ENCODE results near the gene USP32.
"Not testable (repeated sequence)": the region's sequence is repeated elsewhere in the genome, so short reads cannot be mapped to it uniquely, and the experiment has no call there.

The USP32 gene

GRCh38 chr17:60229188-60229802 is 162.6 kb downstream of the USP32 start:
- DNase-seq (ENCODE audit: low read depth) = no peak
- no peak overlapping the region for H3K4me3 ChIP-seq (ENCODE audit: low read length)
- no peak for TF ChIP-seq CTCF (IDR thresholded peaks at IDR 0.05; ENCODE audit: insufficient read depth, low read depth, low read length, missing control alignments)

- DNase-seq (ENCODE audit: low read depth); H3K4me3 ChIP-seq (ENCODE audit: low read length): not testable (repeated sequence)
Measured at GRCh38 chr17:60227276-60227675, 164.7 kb downstream of the USP32 start.

- no peak for TF ChIP-seq CTCF (IDR thresholded peaks at IDR 0.05; ENCODE audit: insufficient read depth, low read depth, low read length, missing control alignments)
- DNase-seq (ENCODE audit: low read depth) = peak; percentile 29
- H3K4me3 ChIP-seq (ENCODE audit: low read length) = no peak overlapping the region
Measured at GRCh38 chr17:60224064-60224463, 167.9 kb downstream of the USP32 start.

GRCh38 chr17:60223456-60223855 is 168.5 kb downstream of the USP32 start:
- H3K4me3 ChIP-seq (ENCODE audit: low read length) = no peak overlapping the region
- DNase-seq (ENCODE audit: low read depth) = no peak
- TF ChIP-seq CTCF (IDR thresholded peaks at IDR 0.05; ENCODE audit: insufficient read depth, low read depth, low read length, missing control alignments) = no peak

GRCh38 chr17:60218774-60219173 is 173.2 kb downstream of the USP32 start:
- H3K4me3 ChIP-seq (ENCODE audit: low read length); DNase-seq (ENCODE audit: low read depth): not testable (repeated sequence)

- not testable (repeated sequence) for H3K4me3 ChIP-seq (ENCODE audit: low read length); DNase-seq (ENCODE audit: low read depth)
Measured at GRCh38 chr17:60215895-60216294, 176.0 kb downstream of the USP32 start.

- H3K4me3 ChIP-seq (ENCODE audit: low read length); DNase-seq (ENCODE audit: low read depth): not testable (repeated sequence)
Measured at GRCh38 chr17:60211282-60211681, 180.7 kb downstream of the USP32 start.

- not testable (repeated sequence) for DNase-seq (ENCODE audit: low read depth); H3K4me3 ChIP-seq (ENCODE audit: low read length)
Measured at GRCh38 chr17:60208302-60208701, 183.6 kb downstream of the USP32 start.

GRCh38 chr17:60205782-60206181 is 186.2 kb downstream of the USP32 start:
- H3K4me3 ChIP-seq (ENCODE audit: low read length) = not testable (repeated sequence)

GRCh38 chr17:60198630-60199029 is 193.3 kb downstream of the USP32 start:
- H3K4me3 ChIP-seq (ENCODE audit: low read length); DNase-seq (ENCODE audit: low read depth): not testable (repeated sequence)

More at GRCh38 chr17:60205782-60206181, 186.2 kb downstream of the USP32 start:
- DNase-seq (ENCODE audit: low read depth) = not testable (repeated sequence)

- not testable (repeated sequence) for H3K4me3 ChIP-seq (ENCODE audit: low read length); DNase-seq (ENCODE audit: low read depth)
Measured at GRCh38 chr17:60194141-60194540, 197.8 kb downstream of the USP32 start.

GRCh38 chr17:60193482-60193881 is 198.5 kb downstream of the USP32 start:
- no peak for DNase-seq (ENCODE audit: low read depth)
- TF ChIP-seq CTCF (IDR thresholded peaks at IDR 0.05; ENCODE audit: insufficient read depth, low read depth, low read length, missing control alignments) = no peak
- no peak overlapping the region for H3K4me3 ChIP-seq (ENCODE audit: low read length)

- not testable (repeated sequence) for DNase-seq (ENCODE audit: low read depth); H3K4me3 ChIP-seq (ENCODE audit: low read length)
Measured at GRCh38 chr17:60193032-60193431, 198.9 kb downstream of the USP32 start.

- H3K4me3 ChIP-seq (ENCODE audit: low read length); DNase-seq (ENCODE audit: low read depth): not testable (repeated sequence)
Measured at GRCh38 chr17:60190032-60190431, 201.9 kb downstream of the USP32 start.
